ENCODE measurements around the gene PIGW.

PIGW gene

GRCh38 chr17:36586138-36586537 lies 51.4 kb downstream of the PIGW start:
- H3K27ac ChIP-seq = no peak overlapping the region
- no peak overlapping the region for H2AFZ ChIP-seq
- TF ChIP-seq, protein P1, sequence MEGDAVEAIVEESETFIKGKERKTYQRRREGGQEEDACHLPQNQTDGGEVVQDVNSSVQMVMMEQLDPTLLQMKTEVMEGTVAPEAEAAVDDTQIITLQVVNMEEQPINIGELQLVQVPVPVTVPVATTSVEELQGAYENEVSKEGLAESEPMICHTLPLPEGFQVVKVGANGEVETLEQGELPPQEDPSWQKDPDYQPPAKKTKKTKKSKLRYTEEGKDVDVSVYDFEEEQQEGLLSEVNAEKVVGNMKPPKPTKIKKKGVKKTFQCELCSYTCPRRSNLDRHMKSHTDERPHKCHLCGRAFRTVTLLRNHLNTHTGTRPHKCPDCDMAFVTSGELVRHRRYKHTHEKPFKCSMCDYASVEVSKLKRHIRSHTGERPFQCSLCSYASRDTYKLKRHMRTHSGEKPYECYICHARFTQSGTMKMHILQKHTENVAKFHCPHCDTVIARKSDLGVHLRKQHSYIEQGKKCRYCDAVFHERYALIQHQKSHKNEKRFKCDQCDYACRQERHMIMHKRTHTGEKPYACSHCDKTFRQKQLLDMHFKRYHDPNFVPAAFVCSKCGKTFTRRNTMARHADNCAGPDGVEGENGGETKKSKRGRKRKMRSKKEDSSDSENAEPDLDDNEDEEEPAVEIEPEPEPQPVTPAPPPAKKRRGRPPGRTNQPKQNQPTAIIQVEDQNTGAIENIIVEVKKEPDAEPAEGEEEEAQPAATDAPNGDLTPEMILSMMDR (IDR thresholded peaks at IDR 0.05) = no peak
- H3K79me2 ChIP-seq = no peaks in the 10 kb centered on the region
- no peaks in the 10 kb centered on the region for H3K36me3 ChIP-seq (ENCODE audit: control insufficient read depth, insufficient read depth, low read length)
- H3K4me1 ChIP-seq = peaks cover 2% of the 10 kb centered on the region
- no peak overlapping the region for H3K4me2 ChIP-seq (ENCODE audit: low read length)
- no peaks in the 10 kb centered on the region for H3K9me3 ChIP-seq (ENCODE audit: control insufficient read depth, low read length)
- no peak overlapping the region for H3K4me3 ChIP-seq (ENCODE audit: low read depth, low read length)
- H3K9ac ChIP-seq = no peak overlapping the region
- H3K27me3 ChIP-seq (ENCODE audit: control insufficient read depth, insufficient read depth, low read length) = no peaks in the 10 kb centered on the region

Data from parathyroid adenoma (tissue), 2 donors.